HUES64 (cell line): ENCODE data around the gene PCSK1.
"Not testable (repeated sequence)": the region's sequence is repeated elsewhere in the genome, so short reads cannot be mapped to it uniquely, and the experiment has no call there.

Source experiments
- H3K27ac ChIP-seq: 2 replicates; pipeline ENCODE4 v1.7.0; 2013; ENCODE audit warnings: low read depth, low read length, inconsistent platforms
- H3K27me3 ChIP-seq: 2 replicates; pipeline ENCODE4 v1.6.1; 2013; ENCODE audit warnings: mild to moderate bottlenecking, low read length; ENCODE audit not compliant: insufficient read depth
- H3K36me3 ChIP-seq: 2 replicates; pipeline ENCODE4 v1.6.1; 2013; ENCODE audit warnings: mild to moderate bottlenecking, low read length; ENCODE audit not compliant: insufficient read depth
- H3K4me1 ChIP-seq: 2 replicates; pipeline ENCODE4 v1.6.1; 2013; ENCODE audit warnings: mild to moderate bottlenecking, low read length, moderate library complexity; ENCODE audit not compliant: insufficient read depth
- H3K4me3 ChIP-seq: 2 replicates; pipeline ENCODE4 v1.5.1; 2013; ENCODE audit warnings: mild to moderate bottlenecking, low read length, moderate library complexity
- H3K9ac ChIP-seq: 2 replicates; pipeline ENCODE4 v1.6.1; 2013; ENCODE audit warnings: mild to moderate bottlenecking, low read depth, low read length
- H3K9me3 ChIP-seq: 2 replicates; pipeline ENCODE4 v1.6.1; 2013; ENCODE audit warnings: low read depth, low read length; ENCODE audit not compliant: insufficient read depth
- WGBS: fragments of 150-250, 120-280 bp; methylation state at CpG from one replicate; pipeline ENCODE4 v1.1.7; 2013; ENCODE audit warnings: missing lambda C conversion rate; 5-methylcytosine and 5-hydroxymethylcytosine counted together

Gene PCSK1

GRCh38 chr5:96425443-96425842 is 7.6 kb downstream of the PCSK1 start:
- no peak overlapping the region for H3K27ac ChIP-seq
- no peak overlapping the region for H3K9ac ChIP-seq
- H3K36me3 ChIP-seq, result no peaks in the 10 kb centered on the region
- H3K4me1 ChIP-seq, result no peaks in the 10 kb centered on the region
- H3K4me3 ChIP-seq, result no peak overlapping the region
- H3K9me3 ChIP-seq, result no peaks in the 10 kb centered on the region
- H3K27me3 ChIP-seq, result peaks cover 11% of the 10 kb centered on the region; the same call in 1 of the 2 replicates

GRCh38 chr5:96415897-96416296 is 17.2 kb downstream of the PCSK1 start:
- Histone ChIP-seq H3K9me3 (no peaks in the 10 kb centered on the region), H3K27ac (no peak overlapping the region), H3K27me3 (no peaks in the 10 kb centered on the region), H3K9ac (no peak overlapping the region), H3K4me3 (no peak overlapping the region), H3K4me1 (peaks cover 6% of the 10 kb centered on the region; the same call in 1 of the 2 replicates), H3K36me3 (no peaks in the 10 kb centered on the region)
- 100% methylated on average over 1 of the region's 3 CpGs for WGBS

- Histone ChIP-seq H3K9ac (no peak overlapping the region), H3K27me3 (no peaks in the 10 kb centered on the region), H3K36me3 (no peaks in the 10 kb centered on the region), H3K9me3 (no peaks in the 10 kb centered on the region), H3K27ac (no peak overlapping the region), H3K4me1 (peaks cover 6% of the 10 kb centered on the region; the same call in 1 of the 2 replicates), H3K4me3 (no peak overlapping the region)
- WGBS, result 95% methylated on average over 3 of the region's 3 CpGs
These were observed 20.1 kb downstream of the PCSK1 start for GRCh38 chr5:96412868-96413449.

GRCh38 chr5:96410013-96410412 is 23.0 kb downstream of the PCSK1 start:
- no peak overlapping the region for H3K9ac ChIP-seq
- H3K4me1 ChIP-seq, result no peaks in the 10 kb centered on the region
- no peaks in the 10 kb centered on the region for H3K36me3 ChIP-seq
- 88% methylated on average over 7 of the region's 7 CpGs for WGBS
- H3K4me3 ChIP-seq, result no peak overlapping the region
- H3K27ac ChIP-seq, result no peak overlapping the region
- H3K9me3 ChIP-seq, result no peaks in the 10 kb centered on the region
- H3K27me3 ChIP-seq, result no peaks in the 10 kb centered on the region

- 92% methylated on average over 11 of the region's 13 CpGs for WGBS
These were observed 24.1 kb downstream of the PCSK1 start for GRCh38 chr5:96408841-96409538.

GRCh38 chr5:96408210-96408777 is 24.8 kb downstream of the PCSK1 start:
- no peak overlapping the region for H3K4me3 ChIP-seq

More at GRCh38 chr5:96408841-96409538, 24.1 kb downstream of the PCSK1 start:
- Histone ChIP-seq H3K36me3 (no peaks in the 10 kb centered on the region), H3K4me3 (no peak overlapping the region), H3K9ac (no peak overlapping the region), H3K9me3 (no peaks in the 10 kb centered on the region), H3K4me1 (no peaks in the 10 kb centered on the region), H3K27me3 (no peaks in the 10 kb centered on the region), H3K27ac (no peak overlapping the region)

GRCh38 chr5:96407436-96407835 is 25.6 kb downstream of the PCSK1 start:
- Histone ChIP-seq H3K9ac (no peak overlapping the region), H3K4me1 (no peaks in the 10 kb centered on the region), H3K36me3 (no peaks in the 10 kb centered on the region), H3K27me3 (no peaks in the 10 kb centered on the region), H3K9me3 (no peaks in the 10 kb centered on the region), H3K27ac (no peak overlapping the region), H3K4me3 (no peak overlapping the region)

More at GRCh38 chr5:96408210-96408777, 24.8 kb downstream of the PCSK1 start:
- Histone ChIP-seq H3K27ac (no peak overlapping the region), H3K27me3 (no peaks in the 10 kb centered on the region), H3K4me1 (no peaks in the 10 kb centered on the region), H3K36me3 (no peaks in the 10 kb centered on the region), H3K9ac (no peak overlapping the region), H3K9me3 (no peaks in the 10 kb centered on the region)
- WGBS, result 90% methylated on average over 13 of the region's 13 CpGs

GRCh38 chr5:96404191-96404867 is 28.7 kb downstream of the PCSK1 start:
- no peaks in the 10 kb centered on the region for H3K27me3 ChIP-seq
- no peaks in the 10 kb centered on the region for H3K4me1 ChIP-seq
- H3K36me3 ChIP-seq, result no peaks in the 10 kb centered on the region
- no peak overlapping the region for H3K4me3 ChIP-seq
- no peaks in the 10 kb centered on the region for H3K9me3 ChIP-seq
- H3K27ac ChIP-seq, result no peak overlapping the region
- 92% methylated on average over 1 of the region's 3 CpGs for WGBS
- H3K9ac ChIP-seq, result no peak overlapping the region

GRCh38 chr5:96402500-96402899 is 30.5 kb downstream of the PCSK1 start:
- no peak overlapping the region for H3K9ac ChIP-seq
- H3K27ac ChIP-seq, result no peak overlapping the region
- 93% methylated on average over 6 of the region's 6 CpGs for WGBS

GRCh38 chr5:96396878-96397277 is 36.2 kb downstream of the PCSK1 start:
- Histone ChIP-seq H3K36me3 (no peaks in the 10 kb centered on the region; the same call in 1 of the 2 replicates), H3K27ac (no peak overlapping the region), H3K27me3 (no peaks in the 10 kb centered on the region), H3K4me3 (no peak overlapping the region), H3K9me3 (no peaks in the 10 kb centered on the region), H3K9ac (no peak overlapping the region), H3K4me1 (no peaks in the 10 kb centered on the region)
- WGBS, result no CpG with 5 or more reads among the region's 1 CpG

More at GRCh38 chr5:96402500-96402899, 30.5 kb downstream of the PCSK1 start:
- H3K27me3 ChIP-seq, result no peaks in the 10 kb centered on the region
- H3K4me1 ChIP-seq, result no peaks in the 10 kb centered on the region
- no peaks in the 10 kb centered on the region for H3K9me3 ChIP-seq
- no peak overlapping the region for H3K4me3 ChIP-seq
- H3K36me3 ChIP-seq, result no peaks in the 10 kb centered on the region

- not testable (repeated sequence) for H3K4me1 ChIP-seq, H3K27ac ChIP-seq, H3K36me3 ChIP-seq, H3K9me3 ChIP-seq, H3K4me3 ChIP-seq, H3K9ac ChIP-seq, H3K27me3 ChIP-seq
These were observed 37.8 kb downstream of the PCSK1 start for GRCh38 chr5:96395295-96395694.
